ENCODE measurements around the gene SDR39U1.

Gene SDR39U1

GRCh38 chr14:24428628-24429394 lies 13.8 kb downstream of the SDR39U1 start:
- no peak for DNase-seq

- no peak for DNase-seq
Observed at GRCh38 chr14:24427537-24428508, 14.8 kb downstream of the SDR39U1 start.

- no peak for DNase-seq
Observed at GRCh38 chr14:24426912-24427536, 15.6 kb downstream of the SDR39U1 start.

GRCh38 chr14:24426150-24426911 lies 16.2 kb downstream of the SDR39U1 start:
- DNase-seq: no peak

GRCh38 chr14:24425704-24426103 lies 16.9 kb downstream of the SDR39U1 start:
- no peak for DNase-seq

GRCh38 chr14:24422694-24423601 lies 19.6 kb downstream of the SDR39U1 start:
- no peak for DNase-seq

- DNase-seq: no peak
Observed at GRCh38 chr14:24422261-24422660, 20.3 kb downstream of the SDR39U1 start.

- no peak for DNase-seq
Observed at GRCh38 chr14:24418492-24418873, 24.1 kb downstream of the SDR39U1 start.

GRCh38 chr14:24417832-24418491 lies 24.6 kb downstream of the SDR39U1 start:
- no peak for DNase-seq

GRCh38 chr14:24416932-24417619 lies 25.5 kb downstream of the SDR39U1 start:
- DNase-seq: no peak

- DNase-seq: no peak
Observed at GRCh38 chr14:24416254-24416931, 26.2 kb downstream of the SDR39U1 start.

GRCh38 chr14:24415421-24416253 lies 26.9 kb downstream of the SDR39U1 start:
- no peak for DNase-seq

- no peak for DNase-seq
Observed at GRCh38 chr14:24414732-24415420, 27.7 kb downstream of the SDR39U1 start.

GRCh38 chr14:24414077-24414476 lies 28.5 kb downstream of the SDR39U1 start:
- no peak for DNase-seq

- peak; percentile 70 for DNase-seq
Observed at GRCh38 chr14:24411443-24412389, 30.9 kb downstream of the SDR39U1 start.

- DNase-seq: no peak
Observed at GRCh38 chr14:24409956-24410355, 32.6 kb downstream of the SDR39U1 start.

- no peak for DNase-seq
Observed at GRCh38 chr14:24409192-24409591, 33.4 kb downstream of the SDR39U1 start.

Data from DMS79 (cell line).